ENCODE measurements around the gene IL1RL2.

Gene IL1RL2

GRCh38 chr2:102158011-102158755 lies 28.6 kb upstream of the IL1RL2 start:
- no peak for DNase-seq (ENCODE audit: low read depth in 2 of 2)

- DNase-seq (ENCODE audit: low read depth in 2 of 2): no peak
These were observed 27.5 kb upstream of the IL1RL2 start for GRCh38 chr2:102159295-102159694.

GRCh38 chr2:102166189-102166845 lies 20.5 kb upstream of the IL1RL2 start:
- no peak for DNase-seq (ENCODE audit: low read depth in 2 of 2)

GRCh38 chr2:102168026-102168771 lies 18.6 kb upstream of the IL1RL2 start:
- no peak for DNase-seq (ENCODE audit: low read depth in 2 of 2)

GRCh38 chr2:102171946-102172345 lies 14.9 kb upstream of the IL1RL2 start:
- no peak for DNase-seq (ENCODE audit: low read depth in 2 of 2)

GRCh38 chr2:102172745-102173144 lies 14.1 kb upstream of the IL1RL2 start:
- no peak for DNase-seq (ENCODE audit: low read depth in 2 of 2)

GRCh38 chr2:102176172-102176571 lies 10.7 kb upstream of the IL1RL2 start:
- DNase-seq (ENCODE audit: low read depth in 2 of 2): no peak

GRCh38 chr2:102177814-102178478 lies 8.9 kb upstream of the IL1RL2 start:
- no peak for DNase-seq (ENCODE audit: low read depth in 2 of 2)

GRCh38 chr2:102179061-102179460 lies 7.8 kb upstream of the IL1RL2 start:
- DNase-seq (ENCODE audit: low read depth in 2 of 2): no peak

- no peak for DNase-seq (ENCODE audit: low read depth in 2 of 2)
These were observed 6.8 kb upstream of the IL1RL2 start for GRCh38 chr2:102179788-102180686.

- no peak for DNase-seq (ENCODE audit: low read depth in 2 of 2)
These were observed 6.2 kb upstream of the IL1RL2 start for GRCh38 chr2:102180687-102180999.

- no peak for DNase-seq (ENCODE audit: low read depth in 2 of 2)
These were observed 5.4 kb upstream of the IL1RL2 start for GRCh38 chr2:102181376-102181775.

- no peak for DNase-seq (ENCODE audit: low read depth in 2 of 2)
These were observed 4.7 kb upstream of the IL1RL2 start for GRCh38 chr2:102181919-102182635.

- DNase-seq (ENCODE audit: low read depth in 2 of 2): no peak
These were observed 2.8 kb upstream of the IL1RL2 start for GRCh38 chr2:102184018-102184417.

- no peak for DNase-seq (ENCODE audit: low read depth in 2 of 2)
These were observed 2.3 kb upstream of the IL1RL2 start for GRCh38 chr2:102184568-102184967.

GRCh38 chr2:102185347-102185746 lies 1.5 kb upstream of the IL1RL2 start:
- DNase-seq (ENCODE audit: low read depth in 2 of 2): no peak

GRCh38 chr2:102187496-102188150 lies 800 bp downstream of the IL1RL2 start:
- DNase-seq (ENCODE audit: low read depth in 2 of 2): peak; percentile 22 to 32

GRCh38 chr2:102190430-102191107 lies 3.7 kb downstream of the IL1RL2 start:
- no peak for DNase-seq (ENCODE audit: low read depth in 2 of 2)

- no peak for DNase-seq (ENCODE audit: low read depth in 2 of 2)
These were observed 4.7 kb downstream of the IL1RL2 start for GRCh38 chr2:102191501-102191900.

- DNase-seq (ENCODE audit: low read depth in 2 of 2): no peak
These were observed 6.3 kb downstream of the IL1RL2 start for GRCh38 chr2:102193074-102193473.
